Stimulated activated CD8-positive, alpha-beta memory T cell treated with anti-CD3 and anti-CD28 coated beads, Interleukin-2, amount 100 ng/mL, for 48 hours (primary cell): ENCODE data around the gene CETN3.
"Not testable (repeated sequence)": the region's sequence is repeated elsewhere in the genome, so short reads cannot be mapped to it uniquely, and the experiment has no call there.

ENCODE experiments used
- DNase-seq, 2 donors: peaks; one replicate each; pipeline ENCODE4 v3.0.0-alpha.2; 2020; ENCODE audit warnings: low read depth in 2 of 2

CETN3 gene

GRCh38 chr5:90383903-90384302 is 25.7 kb downstream of the CETN3 start:
- no peak for DNase-seq

GRCh38 chr5:90381213-90381929 is 28.2 kb downstream of the CETN3 start:
- DNase-seq, result no peak

GRCh38 chr5:90379652-90380051 is 29.9 kb downstream of the CETN3 start:
- no peak for DNase-seq

- DNase-seq, result no peak
Observed at GRCh38 chr5:90378752-90379151, 30.8 kb downstream of the CETN3 start.

GRCh38 chr5:90371269-90371668 is 38.3 kb downstream of the CETN3 start:
- not testable (repeated sequence) for DNase-seq

GRCh38 chr5:90368454-90369246 is 40.9 kb downstream of the CETN3 start:
- no peak for DNase-seq

GRCh38 chr5:90367879-90368278 is 41.7 kb downstream of the CETN3 start:
- DNase-seq, result no peak

DNA sequence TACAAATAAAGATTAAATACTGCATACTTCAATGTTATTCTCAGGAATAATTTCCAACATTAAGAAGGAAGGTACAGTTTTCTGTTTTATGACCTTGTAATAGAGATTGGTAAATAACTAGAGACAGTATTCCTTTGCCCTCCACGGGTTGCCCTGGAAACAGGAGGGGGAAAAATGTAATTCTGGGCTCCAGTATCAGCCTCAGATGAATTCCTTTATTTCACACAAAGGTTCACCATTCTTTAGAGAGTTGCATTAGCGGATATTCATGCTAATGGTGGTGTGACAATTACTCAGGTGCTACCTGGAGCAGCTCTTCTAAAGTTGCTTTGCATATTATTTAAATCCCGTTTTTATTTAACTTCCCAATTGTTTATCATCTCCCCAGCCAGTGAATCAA is 42.6 kb downstream of the CETN3 start:
- DNase-seq, result no peak

GRCh38 chr5:90365328-90365727 is 44.2 kb downstream of the CETN3 start:
- DNase-seq, result no peak

- DNase-seq, result no peak
Observed at GRCh38 chr5:90359073-90359920, 50.3 kb downstream of the CETN3 start.

DNA sequence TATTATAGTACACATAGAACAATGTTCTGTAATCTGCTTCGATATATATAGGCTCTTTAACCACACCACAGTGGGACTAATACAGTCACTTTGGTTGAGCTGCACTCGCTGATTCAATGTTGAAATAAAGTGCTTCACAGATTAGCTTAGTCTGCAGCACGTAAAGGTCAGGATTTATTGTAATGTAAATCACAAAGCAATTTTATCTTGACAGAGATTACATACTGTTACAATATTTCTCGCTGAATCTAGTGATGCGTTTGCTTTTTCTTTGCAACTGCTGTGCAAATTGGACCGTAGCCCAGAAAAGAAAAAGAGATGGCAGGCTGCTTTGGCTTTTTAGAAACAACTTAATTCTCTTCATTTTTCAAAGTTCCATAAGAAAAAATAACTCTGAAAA is 52.9 kb downstream of the CETN3 start:
- DNase-seq, result no peak

DNA sequence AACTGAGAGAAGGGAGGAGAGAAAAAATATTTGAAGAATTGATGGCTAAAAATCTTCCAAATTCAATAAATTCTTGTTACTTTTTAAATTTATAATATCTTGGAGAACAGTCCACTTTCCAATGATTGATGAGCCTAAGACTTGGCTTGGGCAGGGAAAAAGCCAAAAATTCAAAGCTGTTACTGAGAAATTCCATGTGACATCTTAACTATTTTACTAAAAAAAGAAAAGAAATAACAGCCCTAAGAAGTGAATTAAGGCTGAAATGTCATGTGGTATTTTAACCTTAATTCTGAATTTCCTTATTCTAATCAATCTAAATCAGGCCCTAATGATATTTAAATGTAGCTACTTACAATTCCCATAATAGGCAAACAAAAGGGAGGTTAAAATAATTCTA is 53.4 kb downstream of the CETN3 start:
- DNase-seq, result no peak

- no peak for DNase-seq
Observed at GRCh38 chr5:90355635-90356034, 53.9 kb downstream of the CETN3 start.

GRCh38 chr5:90353254-90353653 is 56.3 kb downstream of the CETN3 start:
- no peak for DNase-seq

DNA sequence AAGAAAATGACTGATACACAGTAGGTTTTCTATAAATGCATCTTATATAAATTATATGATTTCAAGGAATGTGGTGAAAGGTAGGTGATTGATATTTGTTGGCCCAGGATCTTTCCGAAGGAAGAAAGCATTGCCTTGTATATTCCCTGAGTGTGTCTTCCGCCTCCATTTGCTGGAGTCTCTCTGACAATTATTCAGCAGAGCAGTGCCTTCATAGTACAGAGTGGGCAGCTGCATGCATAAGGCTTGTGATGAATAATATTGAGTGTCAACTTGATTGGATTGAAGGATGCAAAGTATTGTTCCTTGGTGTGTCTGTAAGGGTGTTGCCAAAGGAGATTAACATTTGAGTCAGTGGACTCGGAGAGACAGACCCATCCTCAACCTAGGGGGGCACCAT is 58.5 kb downstream of the CETN3 start:
- DNase-seq, result no peak

GRCh38 chr5:90347462-90347861 is 62.1 kb downstream of the CETN3 start:
- DNase-seq, result no peak

GRCh38 chr5:90345684-90346083 is 63.9 kb downstream of the CETN3 start:
- DNase-seq, result no peak

- no peak for DNase-seq
Observed at GRCh38 chr5:90344689-90345088, 64.9 kb downstream of the CETN3 start.

DNA sequence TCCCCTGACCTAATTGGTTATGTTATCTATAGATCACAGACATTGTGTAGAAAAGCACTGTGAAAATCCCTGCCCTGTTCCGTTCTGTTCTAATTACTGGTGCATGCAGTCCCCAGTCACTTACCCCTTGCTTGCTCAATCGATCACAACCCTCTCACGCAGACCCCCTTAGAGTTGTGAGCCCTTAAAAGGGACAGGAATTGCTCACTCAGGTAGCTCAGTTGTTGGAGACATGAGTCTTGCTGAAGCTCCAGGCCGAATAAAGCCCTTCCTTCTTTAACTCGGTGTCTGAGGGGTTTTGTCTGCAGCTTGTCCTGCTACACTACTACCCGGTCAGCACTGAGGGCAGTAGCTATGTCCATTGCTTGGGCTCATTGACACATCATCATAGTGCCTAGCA is 65.8 kb downstream of the CETN3 start:
- not testable (repeated sequence) for DNase-seq

DNA sequence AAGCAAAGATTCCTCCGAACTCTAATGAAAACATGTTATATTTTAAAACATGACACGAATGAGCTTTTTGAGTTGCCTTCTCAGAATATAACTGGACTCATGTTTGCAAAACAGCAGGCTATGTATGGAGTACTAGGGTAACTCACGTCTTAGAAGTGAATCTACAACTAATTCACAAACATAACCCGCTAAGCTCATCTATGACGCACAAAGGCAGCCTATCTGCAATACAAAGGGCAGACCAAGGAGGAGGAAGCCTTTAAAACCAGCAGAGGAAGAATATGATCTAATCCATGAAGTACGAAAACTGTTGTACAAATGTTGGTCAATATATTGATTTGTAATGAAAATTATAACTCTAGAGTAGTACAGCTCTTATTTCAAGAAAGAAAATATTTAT is 67.0 kb downstream of the CETN3 start:
- DNase-seq, result no peak
